Measurements from ENCODE around the gene MCF2.
A peak's percentile ranks its signal among the peaks of the same experiment; 100 is the strongest.

Gene MCF2

GRCh38 chrX:139708067-139708466, at the start of gene MCF2:
TSS of gene MCF2 (minus strand) at chrX:139708167. CDS start at chrX:139651744, 56,423 bp downstream.
- TF ChIP-seq, protein P1, sequence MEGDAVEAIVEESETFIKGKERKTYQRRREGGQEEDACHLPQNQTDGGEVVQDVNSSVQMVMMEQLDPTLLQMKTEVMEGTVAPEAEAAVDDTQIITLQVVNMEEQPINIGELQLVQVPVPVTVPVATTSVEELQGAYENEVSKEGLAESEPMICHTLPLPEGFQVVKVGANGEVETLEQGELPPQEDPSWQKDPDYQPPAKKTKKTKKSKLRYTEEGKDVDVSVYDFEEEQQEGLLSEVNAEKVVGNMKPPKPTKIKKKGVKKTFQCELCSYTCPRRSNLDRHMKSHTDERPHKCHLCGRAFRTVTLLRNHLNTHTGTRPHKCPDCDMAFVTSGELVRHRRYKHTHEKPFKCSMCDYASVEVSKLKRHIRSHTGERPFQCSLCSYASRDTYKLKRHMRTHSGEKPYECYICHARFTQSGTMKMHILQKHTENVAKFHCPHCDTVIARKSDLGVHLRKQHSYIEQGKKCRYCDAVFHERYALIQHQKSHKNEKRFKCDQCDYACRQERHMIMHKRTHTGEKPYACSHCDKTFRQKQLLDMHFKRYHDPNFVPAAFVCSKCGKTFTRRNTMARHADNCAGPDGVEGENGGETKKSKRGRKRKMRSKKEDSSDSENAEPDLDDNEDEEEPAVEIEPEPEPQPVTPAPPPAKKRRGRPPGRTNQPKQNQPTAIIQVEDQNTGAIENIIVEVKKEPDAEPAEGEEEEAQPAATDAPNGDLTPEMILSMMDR (IDR thresholded peaks at IDR 0.05; ENCODE audit: insufficient read depth, low read length, poor library complexity, severe bottlenecking), result no peak
- Histone ChIP-seq H3K36me3 (ENCODE audit: control insufficient read depth, insufficient read depth, low read length) (no peaks in the 10 kb centered on the region), H3K4me3 (replicated peaks; ENCODE audit: low read depth, low read length) (no peak within 1 kb of the TSS), H3K27me3 (replicated peaks; ENCODE audit: control insufficient read depth, insufficient read depth, low read length) (no peaks in the 10 kb centered on the region)
- no peak for DNase-seq (ENCODE audit: extremely low read depth, insufficient read length)

DNA sequence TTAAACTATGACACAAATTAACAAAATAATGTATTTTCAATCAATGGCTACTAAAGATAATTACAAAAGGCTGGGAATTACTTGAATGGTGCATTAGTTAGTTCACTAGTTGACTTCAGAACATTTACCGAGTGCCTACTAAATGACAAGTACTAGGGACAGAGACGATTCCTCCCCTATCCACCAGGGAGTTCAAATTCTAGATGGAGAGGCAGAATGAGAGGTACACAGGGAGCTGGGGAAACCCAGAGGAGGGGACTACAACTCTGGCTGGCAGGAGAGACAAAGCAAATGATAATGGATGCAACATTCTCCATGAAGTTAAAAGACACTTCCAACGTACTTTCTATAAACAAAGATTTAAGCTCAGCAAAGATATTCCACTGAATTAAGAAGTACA, 43.1 kb upstream of the MCF2 start:
- H3K36me3 ChIP-seq (ENCODE audit: control insufficient read depth, insufficient read depth, low read length), result no peaks in the 10 kb centered on the region
- DNase-seq (ENCODE audit: extremely low read depth, insufficient read length), result no peak
- no peaks in the 10 kb centered on the region for H3K27me3 ChIP-seq (replicated peaks; ENCODE audit: control insufficient read depth, insufficient read depth, low read length)
- H3K4me3 ChIP-seq (replicated peaks; ENCODE audit: low read depth, low read length), result no peak overlapping the region
- TF ChIP-seq, protein P1 (IDR thresholded peaks at IDR 0.05; ENCODE audit: insufficient read depth, low read length, poor library complexity, severe bottlenecking), result no peak

GRCh38 chrX:139750390-139750789, 42.4 kb upstream of the MCF2 start:
- Histone ChIP-seq H3K4me3 (replicated peaks; ENCODE audit: low read depth, low read length) (no peak overlapping the region), H3K27me3 (replicated peaks; ENCODE audit: control insufficient read depth, insufficient read depth, low read length) (no peaks in the 10 kb centered on the region), H3K36me3 (ENCODE audit: control insufficient read depth, insufficient read depth, low read length) (no peaks in the 10 kb centered on the region)
- TF ChIP-seq, protein P1 (IDR thresholded peaks at IDR 0.05; ENCODE audit: insufficient read depth, low read length, poor library complexity, severe bottlenecking), result no peak
- DNase-seq (ENCODE audit: extremely low read depth, insufficient read length), result no peak

DNA sequence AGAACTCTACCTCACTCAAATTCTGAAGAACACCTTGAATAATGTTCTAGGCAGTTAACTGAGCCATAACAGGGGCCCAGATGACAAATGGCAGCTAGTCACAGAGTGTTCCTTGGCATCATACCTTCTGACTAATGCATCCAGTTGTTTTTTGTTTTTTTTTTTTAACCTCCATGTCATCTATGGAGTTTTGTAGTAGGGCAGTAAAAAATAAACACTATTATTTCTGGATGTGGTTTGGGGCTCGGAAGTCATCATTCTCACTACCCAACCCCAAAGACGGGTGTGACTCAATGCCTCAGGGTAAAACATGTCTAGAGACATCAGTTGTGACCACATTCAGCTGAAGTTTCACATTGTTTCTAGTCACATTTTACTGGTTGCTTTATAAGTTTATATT, 31.2 kb upstream of the MCF2 start:
- H3K4me3 ChIP-seq (replicated peaks; ENCODE audit: low read depth, low read length), result no peak overlapping the region
- H3K27me3 ChIP-seq (replicated peaks; ENCODE audit: control insufficient read depth, insufficient read depth, low read length), result no peaks in the 10 kb centered on the region
- TF ChIP-seq, protein P1 (IDR thresholded peaks at IDR 0.05; ENCODE audit: insufficient read depth, low read length, poor library complexity, severe bottlenecking), result no peak
- DNase-seq (ENCODE audit: extremely low read depth, insufficient read length), result peak; percentile 27
- H3K36me3 ChIP-seq (ENCODE audit: control insufficient read depth, insufficient read depth, low read length), result no peaks in the 10 kb centered on the region; the same call in 1 of the 2 replicates

DNA sequence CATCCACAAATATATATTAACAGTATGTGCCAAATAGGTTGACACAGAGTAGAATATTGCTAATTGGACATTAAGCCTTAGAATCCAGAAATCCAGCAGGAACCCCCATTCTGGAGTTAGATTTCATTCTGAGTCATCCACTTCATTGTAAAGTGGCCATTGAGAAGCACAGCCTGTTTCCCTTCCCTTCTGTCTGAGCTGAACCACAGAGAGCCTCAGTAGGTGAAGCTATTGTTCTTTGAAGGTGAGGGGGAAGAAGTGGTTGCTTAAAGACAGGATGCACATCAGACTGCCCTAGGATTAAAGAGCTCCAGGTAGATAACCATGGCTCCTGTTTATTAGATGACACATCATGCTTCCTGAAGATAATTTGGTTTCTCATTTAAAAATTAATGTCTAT, 30.6 kb upstream of the MCF2 start:
- H3K36me3 ChIP-seq (ENCODE audit: control insufficient read depth, insufficient read depth, low read length), result no peaks in the 10 kb centered on the region; the same call in 1 of the 2 replicates
- TF ChIP-seq, protein P1 (IDR thresholded peaks at IDR 0.05; ENCODE audit: insufficient read depth, low read length, poor library complexity, severe bottlenecking), result no peak
- no peak overlapping the region for H3K4me3 ChIP-seq (replicated peaks; ENCODE audit: low read depth, low read length)
- no peaks in the 10 kb centered on the region for H3K27me3 ChIP-seq (replicated peaks; ENCODE audit: control insufficient read depth, insufficient read depth, low read length)
- DNase-seq (ENCODE audit: extremely low read depth, insufficient read length), result no peak

DNA sequence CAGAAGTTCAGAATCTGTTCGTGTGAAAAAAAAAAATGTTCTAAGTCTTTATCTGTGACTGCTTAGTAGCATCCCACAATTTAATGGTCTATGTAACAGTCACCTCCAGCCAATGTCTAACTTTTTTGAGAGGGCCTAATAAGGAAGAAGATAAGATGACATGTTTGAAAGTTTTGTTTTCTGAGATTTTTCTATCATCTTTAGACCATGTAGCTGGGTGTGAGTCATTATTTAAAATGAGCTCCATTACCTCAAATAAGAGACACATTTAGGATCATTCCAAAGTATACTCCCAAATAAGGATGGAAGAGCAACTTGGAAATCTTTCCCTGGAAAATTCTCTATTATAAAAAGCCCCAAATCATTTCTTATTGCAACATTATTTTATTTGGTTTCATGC, 28.2 kb upstream of the MCF2 start:
- no peak for DNase-seq (ENCODE audit: extremely low read depth, insufficient read length)
- TF ChIP-seq, protein P1 (IDR thresholded peaks at IDR 0.05; ENCODE audit: insufficient read depth, low read length, poor library complexity, severe bottlenecking), result no peak
- no peaks in the 10 kb centered on the region; the same call in 1 of the 2 replicates for H3K36me3 ChIP-seq (ENCODE audit: control insufficient read depth, insufficient read depth, low read length)
- no peaks in the 10 kb centered on the region for H3K27me3 ChIP-seq (replicated peaks; ENCODE audit: control insufficient read depth, insufficient read depth, low read length)
- H3K4me3 ChIP-seq (replicated peaks; ENCODE audit: low read depth, low read length), result no peak overlapping the region
